DOHH2 (cell line): Measurements from ENCODE around the gene PCDHB7.
A peak's percentile ranks its signal among the peaks of the same experiment; 100 is the strongest.
"Not testable (repeated sequence)": the region's sequence is repeated elsewhere in the genome, so short reads cannot be mapped to it uniquely, and the experiment has no call there.

Experiments
- H3F3A ChIP-seq: fragments of 200-600 bp; sonication (generic), shearing (Covaris generic); 2 replicates; pipeline ENCODE4 v1.6.0; 2016; ENCODE audit warnings: antibody characterized with exemption, mild to moderate bottlenecking; ENCODE audit not compliant: control insufficient read depth, insufficient read depth
- H3K27ac ChIP-seq: fragments of 200-600 bp; sonication (generic); 2 replicates; pipeline ENCODE4 v1.5.1; 2014; ENCODE audit warnings: low read depth, mild to moderate bottlenecking, low read length, moderate library complexity
- H3K27me3 ChIP-seq: fragments of 200-600 bp; sonication (generic); 2 replicates; pipeline ENCODE4 v1.6.1; 2014; ENCODE audit warnings: mild to moderate bottlenecking, low read length, mixed read lengths; ENCODE audit not compliant: control insufficient read depth
- H3K36me3 ChIP-seq: fragments of 200-600 bp; sonication (generic); 2 replicates; pipeline ENCODE4 v1.6.1; 2014; ENCODE audit warnings: mild to moderate bottlenecking, low read length, moderate library complexity, mixed read lengths; ENCODE audit not compliant: control insufficient read depth
- H3K4me1 ChIP-seq: fragments of 200-600 bp; sonication (generic); 2 replicates; pipeline ENCODE4 v1.6.1; 2014; ENCODE audit warnings: mild to moderate bottlenecking, low read length, mixed read lengths; ENCODE audit not compliant: control insufficient read depth
- H3K4me2 ChIP-seq: fragments of 200-600 bp; sonication (generic); 2 replicates; pipeline ENCODE4 v1.6.0; 2014; ENCODE audit warnings: mild to moderate bottlenecking, low read length, moderate library complexity
- H3K4me3 ChIP-seq: fragments of 200-600 bp; sonication (generic); 2 replicates; pipeline ENCODE4 v1.5.1; 2014; ENCODE audit warnings: mild to moderate bottlenecking, low read length, mixed read lengths
- H3K79me2 ChIP-seq: fragments of 200-600 bp; sonication (generic); 2 replicates; pipeline ENCODE4 v1.6.1; 2014; ENCODE audit warnings: mild to moderate bottlenecking, low read length, mixed read lengths; ENCODE audit not compliant: control insufficient read depth
- H3K9me2 ChIP-seq: fragments of 200-600 bp; sonication (generic); replicated peaks from 2 replicates; pipeline ENCODE4 v1.6.1; 2014; ENCODE audit warnings: mild to moderate bottlenecking, low read length, mixed read lengths; ENCODE audit not compliant: control insufficient read depth
- H3K9me3 ChIP-seq: fragments of 200-600 bp; sonication (generic); 2 replicates; pipeline ENCODE4 v1.6.1; 2014; ENCODE audit warnings: antibody characterized with exemption, low read length, mixed read lengths; ENCODE audit not compliant: control insufficient read depth, insufficient read depth
- H4K20me1 ChIP-seq: fragments of 200-600 bp; sonication (generic); 2 replicates; pipeline ENCODE4 v1.6.0; 2014; ENCODE audit warnings: low read depth, mild to moderate bottlenecking, antibody characterized with exemption, low read length, moderate library complexity; ENCODE audit not compliant: control insufficient read depth, insufficient read depth
- CTCF ChIP-seq: fragments of 200-600 bp; sonication (generic); IDR thresholded peaks from one replicate; pipeline ENCODE4 v1.5.1; 2014; ENCODE audit warnings: antibody characterized with exemption, mild to moderate bottlenecking, low read depth, low read length; ENCODE audit not compliant: poor library complexity, severe bottlenecking
- EZH2phosphoT487 ChIP-seq: fragments of 200-600 bp; sonication (generic); IDR thresholded peaks from 2 replicates; pipeline ENCODE4 v1.6.1; 2017; ENCODE audit warnings: borderline replicate concordance, mild to moderate bottlenecking, antibody characterized with exemption, low read length, moderate library complexity, mixed read lengths

PCDHB7 gene

GRCh38 chr5:141216035-141216434, 43.6 kb downstream of the PCDHB7 start:
- H3K4me1 ChIP-seq, H3K4me3 ChIP-seq, H3K27ac ChIP-seq, H3K79me2 ChIP-seq, H3K9me2 ChIP-seq, H3K4me2 ChIP-seq, H3F3A ChIP-seq, H3K27me3 ChIP-seq, H3K36me3 ChIP-seq, H4K20me1 ChIP-seq, H3K9me3 ChIP-seq: not testable (repeated sequence)

GRCh38 chr5:141223112-141223783, 50.8 kb downstream of the PCDHB7 start, which contains the start of gene PCDHB14:
Gene PCDHB14 (plus strand): TSS chr5:141223343. CDS start chr5:141223506, 163 bp downstream.
- no peaks in the 10 kb centered on the region for H3K79me2 ChIP-seq
- TF ChIP-seq CTCF (peak; percentile 49), EZH2phosphoT487 (no peak)
- no peaks in the 10 kb centered on the region for H4K20me1 ChIP-seq
- no peak within 1 kb of the TSS for H3K4me2 ChIP-seq
- no peaks in the 10 kb centered on the region for H3K36me3 ChIP-seq
- no peak within 1 kb of the TSS for H3K27ac ChIP-seq
- H3K27me3 ChIP-seq, result peaks cover 7% of the 10 kb centered on the region
- H3K4me1 ChIP-seq, result no peaks in the 10 kb centered on the region
- H3K9me3 ChIP-seq, result no peaks in the 10 kb centered on the region
- H3F3A ChIP-seq, result no peaks in the 10 kb centered on the region
- no peaks in the 10 kb centered on the region for H3K9me2 ChIP-seq
- no peak within 1 kb of the TSS for H3K4me3 ChIP-seq

GRCh38 chr5:141224844-141225243, 52.4 kb downstream of the PCDHB7 start:
- H3K9me3 ChIP-seq, H3K36me3 ChIP-seq: not testable (repeated sequence)

GRCh38 chr5:141225421-141225820, 53.0 kb downstream of the PCDHB7 start:
- H3K36me3 ChIP-seq, H3K27ac ChIP-seq, H3K4me1 ChIP-seq, H3K27me3 ChIP-seq, H3K9me3 ChIP-seq, H3F3A ChIP-seq, H3K4me2 ChIP-seq, H3K4me3 ChIP-seq, H4K20me1 ChIP-seq, H3K79me2 ChIP-seq, H3K9me2 ChIP-seq: not testable (repeated sequence)

More at GRCh38 chr5:141224844-141225243, 52.4 kb downstream of the PCDHB7 start:
- H3K4me3 ChIP-seq, H3K4me2 ChIP-seq, H3K4me1 ChIP-seq, H3F3A ChIP-seq, H3K27ac ChIP-seq, H4K20me1 ChIP-seq, H3K27me3 ChIP-seq, H3K9me2 ChIP-seq, H3K79me2 ChIP-seq: not testable (repeated sequence)
